Muscle layer of colon (tissue), 2 donors: Measurements from ENCODE around the gene DCC.

Experiments
- H3K27ac ChIP-seq: one replicate; pipeline ENCODE4 v1.7.0; 2013; ENCODE audit warnings: low read depth, mild to moderate bottlenecking, low read length, moderate library complexity
- H3K27me3 ChIP-seq, 2 donors: one replicate each; pipeline ENCODE4 v1.7.0; 2013; ENCODE audit warnings: low read length in 2 of 2, mild to moderate bottlenecking in 2 of 2; ENCODE audit not compliant: insufficient read depth in 2 of 2, control insufficient read depth in 1 of 2
- H3K36me3 ChIP-seq: one replicate; pipeline ENCODE4 v1.7.0; 2013; ENCODE audit warnings: mild to moderate bottlenecking, low read length; ENCODE audit not compliant: insufficient read depth
- H3K4me1 ChIP-seq: one replicate; pipeline ENCODE4 v1.7.0; 2013; ENCODE audit warnings: mild to moderate bottlenecking, low read length; ENCODE audit not compliant: insufficient read depth
- H3K4me3 ChIP-seq, 2 donors: one replicate each; pipeline ENCODE4 v1.7.0; 2013; ENCODE audit warnings: low read length in 2 of 2, low read depth in 1 of 2, mild to moderate bottlenecking in 1 of 2, moderate library complexity in 1 of 2
- H3K9ac ChIP-seq: one replicate; pipeline ENCODE4 v1.7.0; 2013; ENCODE audit warnings: low read length
- H3K9me3 ChIP-seq: one replicate; pipeline ENCODE4 v1.7.0; 2013; ENCODE audit warnings: mild to moderate bottlenecking, low read length
- donor health status: abdominal sarcoma.
- donor health status: Adenocarcinoma of cecum.

Gene DCC, protein sequence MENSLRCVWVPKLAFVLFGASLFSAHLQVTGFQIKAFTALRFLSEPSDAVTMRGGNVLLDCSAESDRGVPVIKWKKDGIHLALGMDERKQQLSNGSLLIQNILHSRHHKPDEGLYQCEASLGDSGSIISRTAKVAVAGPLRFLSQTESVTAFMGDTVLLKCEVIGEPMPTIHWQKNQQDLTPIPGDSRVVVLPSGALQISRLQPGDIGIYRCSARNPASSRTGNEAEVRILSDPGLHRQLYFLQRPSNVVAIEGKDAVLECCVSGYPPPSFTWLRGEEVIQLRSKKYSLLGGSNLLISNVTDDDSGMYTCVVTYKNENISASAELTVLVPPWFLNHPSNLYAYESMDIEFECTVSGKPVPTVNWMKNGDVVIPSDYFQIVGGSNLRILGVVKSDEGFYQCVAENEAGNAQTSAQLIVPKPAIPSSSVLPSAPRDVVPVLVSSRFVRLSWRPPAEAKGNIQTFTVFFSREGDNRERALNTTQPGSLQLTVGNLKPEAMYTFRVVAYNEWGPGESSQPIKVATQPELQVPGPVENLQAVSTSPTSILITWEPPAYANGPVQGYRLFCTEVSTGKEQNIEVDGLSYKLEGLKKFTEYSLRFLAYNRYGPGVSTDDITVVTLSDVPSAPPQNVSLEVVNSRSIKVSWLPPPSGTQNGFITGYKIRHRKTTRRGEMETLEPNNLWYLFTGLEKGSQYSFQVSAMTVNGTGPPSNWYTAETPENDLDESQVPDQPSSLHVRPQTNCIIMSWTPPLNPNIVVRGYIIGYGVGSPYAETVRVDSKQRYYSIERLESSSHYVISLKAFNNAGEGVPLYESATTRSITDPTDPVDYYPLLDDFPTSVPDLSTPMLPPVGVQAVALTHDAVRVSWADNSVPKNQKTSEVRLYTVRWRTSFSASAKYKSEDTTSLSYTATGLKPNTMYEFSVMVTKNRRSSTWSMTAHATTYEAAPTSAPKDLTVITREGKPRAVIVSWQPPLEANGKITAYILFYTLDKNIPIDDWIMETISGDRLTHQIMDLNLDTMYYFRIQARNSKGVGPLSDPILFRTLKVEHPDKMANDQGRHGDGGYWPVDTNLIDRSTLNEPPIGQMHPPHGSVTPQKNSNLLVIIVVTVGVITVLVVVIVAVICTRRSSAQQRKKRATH (N-terminal part only)

DNA sequence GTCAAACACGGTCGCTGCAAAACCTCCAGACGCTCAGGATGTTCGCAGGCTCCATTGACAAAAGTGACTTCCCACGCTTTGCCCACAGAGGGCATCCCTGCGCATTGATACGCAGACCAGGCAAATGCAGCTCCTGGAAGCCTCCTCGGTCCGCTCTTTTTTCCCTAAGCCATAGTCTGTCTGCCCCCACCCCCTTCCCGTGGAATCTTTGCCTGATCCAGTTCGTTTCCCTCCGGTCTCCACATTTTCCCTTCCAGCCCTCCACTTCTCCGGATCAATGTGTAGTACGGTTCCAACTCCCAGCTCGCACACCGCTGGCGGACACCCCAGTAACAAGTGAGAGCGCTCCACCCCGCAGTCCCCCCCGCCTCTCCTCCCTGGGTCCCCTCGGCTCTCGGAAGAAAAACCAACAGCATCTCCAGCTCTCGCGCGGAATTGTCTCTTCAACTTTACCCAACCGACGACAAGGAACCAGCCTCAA lies at the start of gene DCC:
TSS of gene DCC (plus strand) at position 307 of the 481 bp plus-strand sequence. CDS start 591 bp downstream, outside the sequence.
- peak within 1 kb of the TSS; percentile 25 to 64 for H3K4me3 ChIP-seq
- H3K27ac ChIP-seq, result no peak within 1 kb of the TSS

DNA sequence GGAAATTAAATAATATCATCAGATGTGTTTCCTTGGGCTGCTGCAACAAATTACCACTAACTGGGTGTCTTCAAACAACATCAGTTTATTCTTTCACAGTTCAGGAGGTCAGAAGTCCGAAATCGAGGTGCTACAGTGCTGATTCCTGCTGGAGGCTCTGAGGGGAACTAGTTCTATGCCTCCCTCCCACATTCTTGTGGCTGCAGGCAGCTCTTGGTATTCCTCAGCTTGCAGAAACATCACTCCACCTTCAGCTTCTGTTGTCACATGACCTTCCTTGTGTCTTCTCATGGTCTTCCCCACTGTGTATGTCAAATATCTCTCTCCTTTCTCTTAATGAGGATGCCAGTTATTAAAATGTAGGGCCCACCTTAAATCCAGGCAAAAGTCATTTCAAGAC lies 29.3 kb upstream of the DCC start:
- H3K9me3 ChIP-seq, result no peaks in the 10 kb centered on the region
- no peak overlapping the region for H3K27ac ChIP-seq
- no peak overlapping the region for H3K4me3 ChIP-seq
- no peaks in the 10 kb centered on the region for H3K36me3 ChIP-seq
- H3K9ac ChIP-seq, result no peak overlapping the region
- no peaks in the 10 kb centered on the region for H3K27me3 ChIP-seq
- no peaks in the 10 kb centered on the region for H3K4me1 ChIP-seq

More for the DNA sequence above, at the start of gene DCC:
- Histone ChIP-seq H3K36me3 (no peaks in the 10 kb centered on the region), H3K9me3 (no peaks in the 10 kb centered on the region), H3K4me1 (peaks cover 18% of the 10 kb centered on the region), H3K27me3 (peaks cover 13 to 14% of the 10 kb centered on the region in 2 donors), H3K9ac (no peak within 1 kb of the TSS)

DNA sequence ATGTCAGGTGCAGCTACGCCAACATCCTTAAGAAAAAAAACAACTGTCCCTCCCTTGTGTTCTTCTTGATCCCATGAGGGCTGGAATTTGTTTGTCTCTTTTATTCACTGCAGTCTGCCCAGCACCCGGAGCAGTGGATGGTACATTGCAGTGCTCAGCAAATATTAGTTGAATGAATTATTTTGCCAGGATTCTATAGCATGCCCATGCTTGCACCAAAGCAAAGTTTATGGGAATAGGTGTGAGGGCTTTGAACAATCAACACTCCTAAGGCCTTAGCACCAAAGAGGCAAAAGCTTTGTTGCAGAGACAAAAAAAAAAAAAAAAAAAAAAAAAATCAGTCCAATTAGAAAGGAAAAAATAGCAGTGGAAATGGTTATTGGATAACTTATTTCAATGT lies 28.7 kb upstream of the DCC start:
- no peak overlapping the region for H3K9ac ChIP-seq
- no peaks in the 10 kb centered on the region for H3K36me3 ChIP-seq
- no peaks in the 10 kb centered on the region for H3K4me1 ChIP-seq
- no peak overlapping the region for H3K4me3 ChIP-seq
- H3K9me3 ChIP-seq, result no peaks in the 10 kb centered on the region
- no peaks in the 10 kb centered on the region for H3K27me3 ChIP-seq
- H3K27ac ChIP-seq, result no peak overlapping the region

DNA sequence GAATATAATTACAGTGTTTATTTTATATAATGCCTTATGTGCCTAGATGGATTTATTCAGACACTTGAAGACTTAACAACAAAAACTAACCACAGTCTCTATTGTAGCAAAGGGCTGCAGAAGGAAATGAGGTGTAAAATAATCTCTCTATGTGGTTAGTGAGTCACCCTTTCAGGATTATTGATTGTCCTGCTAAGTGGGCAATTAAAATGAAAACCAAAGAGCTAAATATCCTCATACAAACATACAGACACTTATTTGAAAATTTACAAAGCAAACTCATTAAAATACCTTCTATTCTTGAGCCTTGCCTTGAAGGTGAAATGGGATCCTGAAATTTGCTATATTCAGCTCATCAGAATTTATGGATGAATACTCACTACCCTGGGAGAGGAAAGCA lies 27.7 kb upstream of the DCC start:
- Histone ChIP-seq H3K4me1 (no peaks in the 10 kb centered on the region), H3K27ac (no peak overlapping the region), H3K4me3 (no peak overlapping the region), H3K9me3 (no peaks in the 10 kb centered on the region), H3K27me3 (no peaks in the 10 kb centered on the region), H3K9ac (no peak overlapping the region), H3K36me3 (no peaks in the 10 kb centered on the region)

DNA sequence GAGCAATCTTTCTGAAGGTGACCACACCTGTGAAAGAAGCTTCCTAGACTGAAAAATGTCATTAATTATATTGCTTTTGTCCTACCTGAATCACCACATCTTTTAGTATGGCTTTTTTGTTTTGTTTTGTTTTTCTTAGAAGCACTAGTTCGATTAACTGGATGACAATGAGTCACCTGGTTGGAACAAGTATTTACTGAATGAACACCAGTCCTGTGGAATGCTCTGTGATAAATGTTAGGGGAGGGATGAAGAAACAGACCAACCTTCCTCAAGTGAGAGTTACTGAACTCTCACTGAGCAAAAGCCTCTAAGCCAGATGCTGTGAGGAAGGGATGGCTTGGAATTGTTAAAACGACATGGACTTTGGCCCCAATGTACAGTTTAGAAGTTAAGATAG lies 26.8 kb upstream of the DCC start:
- H3K9me3 ChIP-seq, result no peaks in the 10 kb centered on the region
- H3K4me3 ChIP-seq, result no peak overlapping the region
- no peak overlapping the region for H3K27ac ChIP-seq
- no peak overlapping the region for H3K9ac ChIP-seq
- no peaks in the 10 kb centered on the region for H3K27me3 ChIP-seq
- no peaks in the 10 kb centered on the region for H3K36me3 ChIP-seq
- no peaks in the 10 kb centered on the region for H3K4me1 ChIP-seq

DNA sequence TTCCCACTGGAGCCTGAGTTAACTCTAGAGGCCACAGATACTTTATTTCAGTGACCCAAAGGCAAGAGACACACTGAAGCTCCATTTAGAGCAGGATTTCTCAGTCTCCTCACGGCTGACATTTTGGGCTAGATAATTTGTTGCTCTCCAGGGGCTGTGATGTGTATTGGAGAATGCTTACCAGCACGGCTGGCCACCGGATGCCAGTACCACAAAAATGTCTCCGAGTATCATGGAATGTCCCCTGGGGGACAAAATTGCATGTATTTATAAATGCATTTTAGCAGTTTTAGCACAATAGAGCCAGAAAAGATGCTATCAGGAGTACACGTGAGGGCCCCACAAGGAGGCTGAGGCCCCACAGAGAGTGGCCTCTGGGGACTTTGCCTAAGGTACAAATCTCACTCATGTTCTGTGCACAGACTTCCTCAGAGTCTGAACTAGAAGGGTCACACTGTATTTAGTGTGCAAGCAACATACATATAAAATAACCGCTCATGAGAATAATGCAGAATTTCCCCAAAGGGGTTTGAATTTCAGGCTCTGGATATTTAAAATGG lies 20.5 kb upstream of the DCC start:
- H3K4me3 ChIP-seq, result no peak overlapping the region
- H3K9ac ChIP-seq, result no peak overlapping the region

DNA sequence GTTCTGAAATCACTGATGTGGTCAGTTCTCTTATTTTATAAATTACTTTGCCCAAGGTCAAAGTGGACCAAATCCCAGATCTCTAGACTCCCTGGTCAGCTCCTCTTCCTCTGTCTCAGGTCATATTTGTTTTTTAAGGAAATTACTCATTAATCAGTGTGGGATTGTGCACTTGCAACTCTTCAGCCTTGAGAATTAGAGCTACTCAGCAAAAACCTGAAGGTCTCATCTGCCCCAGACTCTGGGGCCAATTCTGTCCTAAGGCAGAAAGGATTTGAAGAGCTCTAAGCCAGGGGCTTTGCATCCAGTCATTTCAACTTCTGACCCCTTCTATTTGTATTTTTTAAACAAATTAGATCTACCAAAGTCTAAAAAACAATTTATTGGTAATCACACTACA lies 17.7 kb upstream of the DCC start:
- H3K9ac ChIP-seq, result no peak overlapping the region
- no peak overlapping the region for H3K4me3 ChIP-seq
- no peaks in the 10 kb centered on the region for H3K36me3 ChIP-seq
- no peak overlapping the region for H3K27ac ChIP-seq
- H3K27me3 ChIP-seq, result no peaks in the 10 kb centered on the region
- no peaks in the 10 kb centered on the region for H3K4me1 ChIP-seq
- H3K9me3 ChIP-seq, result no peaks in the 10 kb centered on the region

More for the DNA sequence above, 20.5 kb upstream of the DCC start:
- Histone ChIP-seq H3K36me3 (no peaks in the 10 kb centered on the region), H3K27ac (no peak overlapping the region), H3K9me3 (no peaks in the 10 kb centered on the region), H3K4me1 (no peaks in the 10 kb centered on the region), H3K27me3 (no peaks in the 10 kb centered on the region)

DNA sequence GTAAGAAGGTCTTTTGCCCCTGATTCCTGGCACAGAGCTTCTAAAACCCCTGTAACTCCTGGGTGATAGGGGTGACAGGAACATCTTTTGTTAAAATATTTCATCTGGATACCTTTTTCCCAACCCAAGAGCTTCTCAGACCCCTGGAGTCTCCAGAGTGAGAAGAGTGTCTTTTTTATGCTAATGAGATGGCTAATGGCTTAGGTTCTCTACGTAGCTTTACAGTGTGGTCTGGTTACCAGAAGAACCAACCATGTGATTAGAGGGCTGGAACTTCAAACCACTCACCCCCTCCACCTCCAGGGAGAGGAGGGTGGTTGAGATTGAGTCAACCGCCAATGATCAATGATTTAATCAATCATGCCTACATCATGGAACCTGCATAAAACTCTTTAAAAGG lies 16.2 kb upstream of the DCC start:
- H3K4me3 ChIP-seq, result no peak overlapping the region
- H3K27ac ChIP-seq, result no peak overlapping the region
- H3K4me1 ChIP-seq, result no peaks in the 10 kb centered on the region
- no peaks in the 10 kb centered on the region for H3K27me3 ChIP-seq
- H3K36me3 ChIP-seq, result no peaks in the 10 kb centered on the region
- no peaks in the 10 kb centered on the region for H3K9me3 ChIP-seq
- H3K9ac ChIP-seq, result no peak overlapping the region

DNA sequence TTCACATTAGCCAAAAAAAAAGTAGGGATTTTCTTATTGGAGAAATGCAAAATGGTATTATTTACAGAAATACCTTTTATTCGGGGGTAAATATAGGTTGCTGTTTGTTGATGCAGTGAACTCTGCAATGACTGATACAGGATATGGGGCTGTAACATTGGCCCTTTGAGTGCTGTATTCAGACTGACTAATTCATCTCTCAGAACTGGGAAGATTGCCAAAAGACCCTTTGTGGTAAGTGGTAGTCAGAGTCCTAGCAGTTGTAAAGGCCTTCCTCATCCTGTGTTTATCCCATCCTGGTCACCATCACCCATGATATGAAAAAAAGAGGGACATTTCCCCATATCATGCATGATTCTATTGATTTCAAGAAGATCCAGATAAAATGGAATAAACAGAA lies 14.0 kb upstream of the DCC start:
- Histone ChIP-seq H3K4me3 (no peak overlapping the region), H3K4me1 (no peaks in the 10 kb centered on the region), H3K9ac (no peak overlapping the region), H3K27ac (no peak overlapping the region), H3K9me3 (no peaks in the 10 kb centered on the region), H3K36me3 (no peaks in the 10 kb centered on the region), H3K27me3 (no peaks in the 10 kb centered on the region)

DNA sequence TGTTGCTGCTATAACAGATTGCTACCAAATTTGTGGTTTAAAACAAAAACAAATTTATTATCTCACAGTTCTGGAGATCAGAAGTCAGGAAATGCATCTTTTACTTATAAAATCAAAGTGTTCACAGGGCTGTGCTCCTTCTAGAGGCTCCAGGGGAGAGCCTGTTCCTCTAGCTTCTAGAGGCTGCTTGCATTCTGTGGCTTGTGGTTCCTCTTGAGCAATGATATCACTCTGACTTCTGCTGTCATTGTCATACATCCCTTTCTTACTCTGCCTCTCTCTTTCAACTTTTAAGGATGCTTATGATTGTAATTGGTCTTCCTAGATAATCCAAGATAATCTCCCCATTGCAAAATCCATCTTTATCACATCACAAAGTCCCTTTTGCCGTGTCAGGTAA lies 6.1 kb upstream of the DCC start:
- Histone ChIP-seq H3K4me3 (no peak overlapping the region), H3K9ac (no peak overlapping the region), H3K36me3 (no peaks in the 10 kb centered on the region), H3K27me3 (no peaks in the 10 kb centered on the region), H3K9me3 (no peaks in the 10 kb centered on the region), H3K4me1 (no peaks in the 10 kb centered on the region), H3K27ac (no peak overlapping the region)

DNA sequence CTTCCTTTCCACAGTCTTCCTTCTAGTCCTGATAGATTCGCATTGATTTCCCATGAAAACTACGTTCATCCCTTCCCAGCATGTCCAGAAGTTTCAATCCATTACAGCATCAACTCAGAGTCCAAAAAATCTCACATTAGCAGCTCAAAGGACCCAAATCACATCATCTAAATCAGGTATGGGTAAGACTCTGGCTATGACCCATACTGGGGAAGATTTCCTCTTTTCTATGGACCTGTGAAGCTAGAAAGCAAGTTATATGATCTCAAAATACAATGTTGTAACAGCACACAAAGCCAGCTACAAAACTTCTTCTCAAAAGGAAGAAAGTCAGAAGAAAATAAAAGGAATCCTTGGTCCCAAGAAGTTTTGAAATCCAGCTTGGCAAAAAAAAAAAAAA lies 5.7 kb upstream of the DCC start:
- Histone ChIP-seq H3K4me3 (no peak overlapping the region), H3K9me3 (no peaks in the 10 kb centered on the region), H3K27ac (no peak overlapping the region), H3K4me1 (no peaks in the 10 kb centered on the region), H3K9ac (no peak overlapping the region), H3K27me3 (no peaks in the 10 kb centered on the region), H3K36me3 (no peaks in the 10 kb centered on the region)
